Hematopoietic multipotent progenitor cell treated with erythropoietin and hydrocortisone succinate and interleukin-3 and kit ligand, for 17 days (in vitro differentiated cells): ENCODE data around the gene PAX5.

Experiments
- DNase-seq: peaks from one replicate; pipeline ENCODE4 v3.0.0-alpha.2; 2015; ENCODE audit warnings: low spot score

Gene PAX5

GRCh38 chr9:36960575-36960955, 73.5 kb downstream of the PAX5 start:
- DNase-seq = no peak

GRCh38 chr9:36959681-36960574, 74.1 kb downstream of the PAX5 start:
- DNase-seq = no peak

- DNase-seq = no peak
These were observed 77.2 kb downstream of the PAX5 start for GRCh38 chr9:36956908-36957307.

- no peak for DNase-seq
These were observed 83.7 kb downstream of the PAX5 start for GRCh38 chr9:36950389-36950788.

GRCh38 chr9:36949466-36949865, 84.6 kb downstream of the PAX5 start:
- no peak for DNase-seq

GRCh38 chr9:36948051-36948450, 86.0 kb downstream of the PAX5 start:
- no peak for DNase-seq

GRCh38 chr9:36946653-36947052, 87.4 kb downstream of the PAX5 start:
- DNase-seq = no peak

GRCh38 chr9:36945999-36946398, 88.1 kb downstream of the PAX5 start:
- no peak for DNase-seq

- DNase-seq = no peak
These were observed 91.2 kb downstream of the PAX5 start for GRCh38 chr9:36942891-36943290.

- DNase-seq = no peak
These were observed 92.6 kb downstream of the PAX5 start for GRCh38 chr9:36941441-36941840.

GRCh38 chr9:36940881-36941280, 93.2 kb downstream of the PAX5 start:
- no peak for DNase-seq

- DNase-seq = no peak
These were observed 93.6 kb downstream of the PAX5 start for GRCh38 chr9:36940500-36940853.

- no peak for DNase-seq
These were observed 94.2 kb downstream of the PAX5 start for GRCh38 chr9:36939655-36940499.

GRCh38 chr9:36939214-36939613, 94.9 kb downstream of the PAX5 start:
- DNase-seq = no peak

GRCh38 chr9:36938617-36939016, 95.5 kb downstream of the PAX5 start:
- DNase-seq = no peak

- DNase-seq = no peak
These were observed 96.1 kb downstream of the PAX5 start for GRCh38 chr9:36937951-36938350.

GRCh38 chr9:36937346-36937745, 96.7 kb downstream of the PAX5 start:
- DNase-seq = no peak

GRCh38 chr9:36936498-36936831, 97.6 kb downstream of the PAX5 start:
- no peak for DNase-seq

GRCh38 chr9:36935768-36936497, 98.1 kb downstream of the PAX5 start:
- DNase-seq = no peak

GRCh38 chr9:36935332-36935731, 98.7 kb downstream of the PAX5 start:
- DNase-seq = no peak

GRCh38 chr9:36934478-36935065, 99.5 kb downstream of the PAX5 start:
- no peak for DNase-seq

- DNase-seq = no peak
These were observed 100.3 kb downstream of the PAX5 start for GRCh38 chr9:36933676-36934215.
